AG09319 (cell line): ENCODE data around the gene LCN1.
"Not testable (repeated sequence)": the region's sequence is repeated elsewhere in the genome, so short reads cannot be mapped to it uniquely, and the experiment has no call there.

Source experiments
- DNase-seq: peaks from one replicate; pipeline ENCODE4 v3.0.0-alpha.2; 2010; ENCODE audit warnings: low read depth; ENCODE audit errors: extremely low read depth
- CTCF ChIP-seq: IDR thresholded peaks from 2 replicates; pipeline ENCODE4 v1.5.1; 2011; ENCODE audit warnings: low read depth, mild to moderate bottlenecking, inconsistent platforms, low read length, moderate library complexity

Gene LCN1

GRCh38 chr9:135544981-135545635, 23.9 kb downstream of the LCN1 start:
- no peak for TF ChIP-seq CTCF

DNA sequence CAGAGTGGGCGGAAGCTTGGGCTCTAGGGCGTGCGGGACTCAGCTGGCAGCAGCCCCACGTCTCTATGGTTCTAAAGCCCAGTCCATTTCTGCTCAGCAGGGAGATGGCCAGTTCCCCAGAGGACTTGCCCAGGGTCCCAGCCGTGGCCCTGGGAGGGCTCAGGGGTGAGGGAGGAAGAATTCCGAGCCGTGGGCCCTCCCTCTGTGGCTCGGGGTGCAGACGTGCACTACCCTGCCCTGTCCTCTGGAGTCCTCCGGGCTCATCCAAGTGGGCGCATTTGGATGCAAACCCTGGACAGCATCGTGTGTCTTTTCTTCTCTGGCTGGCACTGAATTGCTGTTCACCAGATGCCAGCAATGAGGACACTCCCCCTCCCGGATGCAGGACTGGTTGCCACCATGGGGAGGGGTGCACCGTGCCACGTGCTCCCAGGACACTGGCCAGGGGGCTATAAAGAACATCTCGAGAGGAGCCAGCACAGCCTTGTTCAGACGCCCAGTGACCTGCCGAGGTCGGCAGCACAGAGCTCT, 24.5 kb downstream of the LCN1 start, which contains the start of gene OBP2A:
OBP2A (plus strand) TSS at position 481 of the 531 bp plus-strand sequence. CDS start 55 bp downstream, outside the sequence.
- DNase-seq = not testable (repeated sequence)

More at GRCh38 chr9:135544981-135545635, 23.9 kb downstream of the LCN1 start:
- no peak for DNase-seq

GRCh38 chr9:135546792-135547617, 25.8 kb downstream of the LCN1 start:
- DNase-seq = not testable (repeated sequence)

GRCh38 chr9:135547756-135548736, 26.8 kb downstream of the LCN1 start:
- TF ChIP-seq CTCF = no peak
- no peak for DNase-seq

DNA sequence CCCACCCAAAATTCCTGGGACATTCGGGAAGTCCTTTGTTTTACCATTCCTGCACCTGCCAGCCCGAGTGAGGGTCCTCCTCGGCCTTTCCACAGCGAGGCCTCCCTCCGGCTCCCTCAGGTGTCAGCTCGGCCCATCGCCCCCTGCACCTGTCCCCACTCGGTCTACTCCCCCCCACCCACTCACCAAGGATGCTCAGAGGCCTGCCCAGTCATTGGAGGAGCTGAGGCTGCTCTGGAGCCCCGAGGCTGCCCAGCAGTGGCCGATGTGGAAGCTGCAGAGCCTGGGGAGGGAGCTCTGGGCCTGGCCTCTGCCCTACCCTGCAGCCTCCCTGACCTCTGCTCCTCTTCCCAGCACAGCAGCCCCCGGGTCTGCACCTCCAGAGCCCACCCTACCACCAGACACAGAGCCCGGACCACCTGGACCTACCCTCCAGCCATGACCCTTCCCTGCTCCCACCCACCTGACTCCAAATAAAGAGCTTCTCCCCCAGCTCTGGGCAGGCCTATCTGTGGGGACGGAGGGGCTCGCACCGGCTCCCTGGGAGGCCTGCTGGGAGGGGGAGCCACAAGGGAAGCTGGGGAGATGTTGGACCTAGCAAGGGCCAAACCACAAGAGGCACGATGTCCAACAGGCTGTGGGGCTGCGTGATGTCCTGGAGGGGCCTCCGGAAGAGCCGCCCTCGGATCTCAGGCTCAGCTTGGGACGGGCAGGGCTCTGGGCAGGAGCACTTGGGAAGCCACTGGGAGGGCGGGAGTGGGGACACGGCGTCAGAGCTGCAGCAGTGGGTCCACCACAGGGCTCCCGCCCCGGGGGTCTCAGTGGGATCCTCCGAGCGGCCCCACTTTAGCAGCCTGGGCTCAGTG, 28.5 kb downstream of the LCN1 start:
- DNase-seq = not testable (repeated sequence)

- no peak for DNase-seq
- no peak for TF ChIP-seq CTCF
These were observed 29.2 kb downstream of the LCN1 start for GRCh38 chr9:135550344-135550918.

DNA sequence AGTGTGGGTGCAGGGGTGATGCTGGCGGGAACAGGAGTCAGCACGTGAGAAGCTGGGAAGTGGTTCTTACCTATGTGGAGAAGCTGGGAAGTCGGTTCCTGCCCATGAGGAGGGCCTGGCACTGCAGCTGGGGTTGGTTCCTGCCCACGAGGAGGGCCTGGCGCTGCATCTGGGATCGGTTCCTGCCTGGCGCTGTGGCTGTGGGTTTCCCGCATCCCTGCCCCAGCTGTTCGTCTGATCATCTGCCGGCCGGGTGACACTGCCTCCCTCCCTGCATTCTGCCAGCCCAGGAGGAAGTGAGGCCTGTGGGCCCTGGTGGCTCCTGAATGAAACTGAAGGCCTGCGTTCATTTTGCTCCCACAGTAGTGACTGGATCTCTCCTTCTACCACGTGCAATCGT, 29.8 kb downstream of the LCN1 start:
- no peak for TF ChIP-seq CTCF
- no peak for DNase-seq

- no peak for TF ChIP-seq CTCF
- DNase-seq = no peak
These were observed 30.2 kb downstream of the LCN1 start for GRCh38 chr9:135551456-135551855.
